ENCODE results near the gene PRL.

Gene PRL

DNA sequence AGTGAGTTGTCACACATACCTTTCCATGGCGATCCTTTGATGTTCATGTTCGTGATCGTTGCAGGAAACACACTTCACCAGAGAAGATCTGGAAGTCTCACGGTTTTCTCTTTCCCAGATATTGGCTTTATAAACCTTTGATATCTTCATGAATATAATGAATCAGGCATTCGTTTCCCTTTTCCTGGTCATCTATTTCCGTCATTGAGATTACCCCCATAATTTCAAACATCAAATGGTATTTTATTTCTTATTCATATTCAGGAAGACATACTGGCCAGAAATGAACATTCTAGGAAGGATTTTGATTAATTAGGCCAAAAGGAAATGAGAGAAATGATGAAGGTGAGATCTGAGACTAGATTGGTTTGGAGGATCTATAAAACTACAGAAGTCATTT lies at the start of gene PRL:
Gene PRL, minus strand, starts transcription at position 101 of the 400 bp plus-strand sequence. Its CDS starts 54 bp downstream, at position 47.
- no peak for DNase-seq

DNA sequence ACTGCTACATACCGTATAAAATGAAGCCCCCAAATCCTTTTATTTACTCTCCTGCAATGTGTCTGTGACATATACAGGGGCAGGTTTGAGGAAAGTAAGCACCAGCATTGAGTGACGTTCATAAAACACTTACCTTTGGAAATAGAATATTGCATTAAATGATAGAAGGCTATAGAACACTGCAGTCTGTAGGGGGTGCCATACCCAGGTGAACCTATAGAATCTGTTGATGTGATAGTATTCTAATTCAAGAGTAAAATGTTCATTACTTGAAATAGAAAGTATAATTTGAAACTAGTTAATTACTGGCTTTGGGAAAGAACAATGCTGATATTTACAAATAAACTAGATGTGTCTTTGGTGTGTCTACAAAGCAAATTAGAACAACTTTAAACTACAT lies 47.0 kb upstream of the PRL start:
- DNase-seq, result no peak

DNA sequence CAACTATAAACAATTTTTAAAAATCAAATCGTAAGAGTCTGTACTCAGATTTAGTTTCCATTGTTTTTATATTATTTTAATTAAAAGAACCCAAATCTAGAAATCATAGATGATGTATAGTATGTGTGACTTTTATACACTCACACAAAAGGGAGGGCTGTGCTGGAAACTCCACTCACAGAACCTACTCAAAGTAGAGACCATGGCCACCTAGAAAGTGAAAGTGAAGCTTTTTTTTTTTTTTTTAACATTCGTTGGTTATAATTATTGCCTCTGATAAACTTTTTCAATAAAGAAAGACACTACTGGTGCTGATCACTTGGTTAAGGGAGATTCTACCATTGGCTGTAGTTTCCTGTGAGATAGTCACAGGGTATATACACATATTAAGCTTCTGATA lies 37.9 kb upstream of the PRL start:
- no peak for DNase-seq

DNA sequence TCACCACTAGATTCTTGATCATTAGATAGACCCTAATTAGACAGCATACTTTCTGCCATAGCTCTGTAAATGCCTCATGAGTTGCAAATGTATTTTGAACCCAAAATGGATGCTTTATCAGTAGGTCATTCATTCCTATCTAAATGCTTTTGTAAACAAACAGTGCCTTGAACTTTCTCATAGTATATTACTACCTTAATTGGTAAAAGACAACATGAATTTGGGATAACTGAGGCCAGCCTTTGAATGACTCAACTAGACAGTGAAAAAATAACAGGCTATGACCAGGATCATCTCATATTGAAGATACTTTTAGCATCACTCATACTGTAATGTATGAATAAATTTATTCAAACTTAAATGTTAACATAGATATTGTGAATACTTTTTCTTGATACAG lies 37.0 kb upstream of the PRL start:
- DNase-seq, result no peak

DNA sequence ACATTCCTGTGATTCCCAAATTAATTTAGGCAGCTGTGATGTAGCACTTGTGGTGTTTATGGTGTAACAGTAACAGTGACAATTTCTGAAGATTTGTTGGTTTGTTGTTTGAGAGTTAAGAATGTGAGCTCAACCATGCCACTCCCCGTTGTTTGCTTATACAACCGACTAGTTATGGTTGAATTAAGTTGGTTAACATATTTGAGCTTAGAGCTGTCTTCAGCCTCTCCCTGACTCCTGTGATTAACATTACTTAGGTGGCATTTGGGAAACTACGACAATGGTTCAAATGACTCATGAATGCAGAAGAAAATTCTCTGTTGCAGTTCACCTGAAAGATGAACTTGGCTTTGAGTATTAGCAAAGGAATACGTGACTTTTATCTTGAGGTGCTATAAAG lies 35.9 kb upstream of the PRL start:
- no peak for DNase-seq

DNA sequence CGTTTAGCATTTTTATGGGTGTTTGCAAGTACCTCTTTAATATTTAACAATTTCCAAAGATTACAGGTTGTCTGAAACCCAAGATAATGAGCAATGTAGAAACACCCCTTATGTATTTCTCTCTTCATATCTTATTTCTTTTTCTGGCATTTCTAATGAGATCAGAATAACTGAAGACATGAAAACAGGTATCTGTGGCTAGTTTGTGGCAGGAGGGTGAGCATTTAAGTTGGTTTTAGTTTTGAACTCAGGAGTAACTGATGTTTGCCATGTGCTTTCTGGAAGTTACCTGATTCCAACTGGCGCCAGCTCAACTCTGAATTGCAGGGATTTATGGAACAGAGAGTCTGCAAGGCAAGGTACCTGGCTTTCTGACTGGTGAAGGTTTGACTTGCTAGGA lies 35.4 kb upstream of the PRL start:
- DNase-seq, result no peak

DNA sequence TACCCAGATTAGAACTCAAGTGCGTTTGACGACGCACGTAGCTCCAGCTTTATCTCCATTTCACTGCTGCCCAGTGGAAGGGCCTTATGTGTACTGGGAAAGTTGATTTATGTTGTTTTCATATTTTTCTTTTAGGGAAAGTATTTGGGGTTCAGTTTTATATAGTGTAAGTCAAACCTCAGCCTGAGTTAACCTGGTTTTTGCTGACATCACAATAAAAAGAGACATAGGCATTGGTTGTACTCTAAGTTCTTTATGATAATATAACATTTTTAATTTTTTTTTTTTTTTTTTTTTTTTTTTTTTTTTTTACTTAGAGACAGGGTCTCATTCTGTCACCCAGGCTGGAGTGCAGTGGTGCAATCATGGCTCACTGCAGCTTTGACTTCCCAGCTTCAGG lies 34.1 kb upstream of the PRL start:
- DNase-seq, result no peak

DNA sequence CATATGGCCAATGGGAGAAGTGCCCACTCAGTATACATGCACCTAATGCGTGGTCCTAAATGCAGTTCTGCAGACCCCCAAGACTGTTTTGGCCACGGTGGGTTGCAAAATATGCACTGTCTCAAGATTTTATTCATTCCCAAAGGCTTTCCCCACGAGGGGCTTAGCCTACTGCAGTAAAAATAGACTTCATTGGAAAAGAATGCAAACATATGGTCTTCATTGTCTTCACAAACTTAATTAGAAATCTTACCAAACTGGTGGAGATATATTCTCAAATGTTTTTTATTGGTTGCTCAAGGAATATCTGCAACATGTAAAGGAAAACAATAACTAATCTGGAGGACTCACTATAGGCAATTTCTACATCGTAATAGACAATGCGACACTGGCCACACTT lies 31.6 kb upstream of the PRL start:
- no peak for DNase-seq

DNA sequence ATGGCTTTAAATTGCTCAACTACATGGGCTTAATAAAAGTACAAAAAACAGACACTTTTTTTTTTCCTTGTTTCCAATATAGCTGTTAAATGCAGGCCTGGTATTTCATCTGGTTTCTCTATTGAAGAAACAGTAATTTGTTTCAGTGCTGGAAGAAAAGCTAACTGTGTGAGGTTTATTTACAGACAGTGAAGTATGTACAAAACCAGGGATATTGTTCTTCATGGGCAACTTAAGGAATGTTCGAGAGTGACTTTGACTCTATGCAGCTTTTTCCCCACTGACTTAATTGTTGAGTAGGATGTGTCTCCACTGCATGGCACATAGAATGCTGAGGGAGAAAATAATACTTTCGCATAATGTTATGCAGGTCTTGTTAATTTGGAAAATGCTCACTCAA lies 31.0 kb upstream of the PRL start:
- no peak for DNase-seq

DNA sequence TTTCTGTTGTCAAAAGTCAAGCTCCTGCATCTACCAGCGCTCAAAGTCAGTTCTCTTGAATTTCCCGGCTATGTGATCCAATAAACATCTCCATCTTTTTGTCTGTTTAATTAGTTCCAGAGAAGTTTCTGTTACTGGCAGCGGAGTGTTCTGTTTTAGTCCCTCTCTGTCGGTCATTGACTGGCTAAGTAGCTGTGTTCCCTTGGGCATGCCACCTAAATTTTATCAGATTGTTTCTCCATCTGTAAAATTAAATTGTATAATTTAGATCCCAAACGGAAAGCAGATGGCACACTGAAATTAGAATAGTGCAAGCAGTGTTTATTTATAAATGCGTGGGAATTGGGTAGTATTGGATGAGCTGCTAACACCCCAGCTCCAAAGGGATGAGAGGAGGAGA lies 29.7 kb upstream of the PRL start:
- no peak for DNase-seq

DNA sequence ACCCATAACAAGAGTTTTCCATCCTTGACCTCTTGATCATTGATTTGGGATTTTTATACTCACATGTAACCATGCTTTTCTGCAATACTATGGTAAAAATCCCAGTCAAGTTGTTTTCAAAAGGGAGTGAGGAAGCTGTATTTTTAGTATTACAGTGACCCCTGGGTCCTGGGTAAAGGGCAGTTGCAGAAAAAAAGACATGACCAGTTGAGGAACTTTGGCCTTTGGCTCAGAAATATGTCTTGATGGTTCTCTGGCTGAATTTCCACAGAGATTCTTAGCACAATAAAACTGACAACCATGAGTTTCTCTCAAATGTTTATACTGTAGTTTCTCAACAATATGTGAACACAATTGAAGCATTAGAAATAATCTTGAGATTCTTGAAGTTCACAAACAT lies 28.6 kb upstream of the PRL start:
- no peak for DNase-seq

DNA sequence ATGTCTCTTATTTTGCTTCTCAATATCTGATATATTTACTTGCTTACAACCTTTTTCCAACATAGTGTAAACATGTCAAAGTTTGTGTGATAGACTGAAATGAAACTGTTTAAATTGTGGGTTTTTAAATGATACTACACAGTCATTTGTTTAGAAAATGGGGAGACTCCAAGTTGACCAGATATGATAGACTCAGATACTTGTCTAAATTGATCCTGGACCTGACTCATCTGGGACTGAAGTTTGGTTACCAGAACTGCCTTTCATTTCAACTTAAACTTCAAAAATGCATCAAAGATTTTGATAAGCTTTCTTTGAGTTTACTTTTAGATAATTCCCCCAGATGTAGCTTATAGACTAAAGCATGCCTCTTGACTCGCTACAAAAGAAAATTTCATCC lies 27.0 kb upstream of the PRL start:
- DNase-seq, result no peak

DNA sequence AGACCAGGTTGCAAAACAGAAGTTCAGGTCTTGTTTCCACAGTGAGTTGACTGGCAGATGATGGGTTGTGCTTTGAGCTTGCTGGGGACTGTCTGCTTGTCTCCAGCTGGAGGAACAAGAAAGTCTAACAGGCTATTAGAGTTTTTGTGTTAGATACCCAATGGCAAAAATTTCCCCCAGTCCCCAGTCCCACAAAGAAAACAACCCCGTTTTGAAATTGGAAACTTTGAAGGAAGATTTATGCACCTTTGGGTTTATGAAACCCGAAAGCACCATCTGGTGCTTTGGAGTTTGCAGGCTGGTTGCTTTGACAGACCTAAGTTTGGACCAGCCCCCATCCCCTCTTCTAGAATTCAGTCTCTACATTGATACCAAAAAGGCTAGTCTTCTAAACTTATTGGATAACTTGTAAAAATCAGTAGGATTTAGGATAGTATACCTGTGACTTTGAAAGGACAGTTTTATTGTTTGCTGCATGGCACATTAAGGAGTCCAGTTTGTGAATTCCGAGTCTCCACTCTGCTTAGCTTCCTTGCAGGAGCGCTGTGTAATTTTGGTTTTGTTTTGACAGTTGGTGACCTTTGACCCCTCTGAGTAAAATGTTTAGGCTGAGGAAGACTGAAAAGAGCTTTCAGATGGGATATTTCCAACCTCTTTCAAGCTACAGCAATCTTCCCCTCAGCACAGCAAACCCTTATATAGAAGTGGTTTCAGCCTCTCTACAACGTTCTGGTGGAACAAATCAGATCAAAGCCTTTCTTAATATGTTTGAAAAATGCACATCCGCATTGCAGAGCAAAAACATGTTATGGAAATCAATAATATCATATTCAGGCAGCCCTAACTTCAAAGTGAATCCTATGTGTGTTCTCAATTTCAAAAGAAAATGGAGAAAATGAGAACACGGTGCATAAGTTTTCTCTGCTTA lies 25.5 kb upstream of the PRL start:
- peak; percentile 91 for DNase-seq

DNA sequence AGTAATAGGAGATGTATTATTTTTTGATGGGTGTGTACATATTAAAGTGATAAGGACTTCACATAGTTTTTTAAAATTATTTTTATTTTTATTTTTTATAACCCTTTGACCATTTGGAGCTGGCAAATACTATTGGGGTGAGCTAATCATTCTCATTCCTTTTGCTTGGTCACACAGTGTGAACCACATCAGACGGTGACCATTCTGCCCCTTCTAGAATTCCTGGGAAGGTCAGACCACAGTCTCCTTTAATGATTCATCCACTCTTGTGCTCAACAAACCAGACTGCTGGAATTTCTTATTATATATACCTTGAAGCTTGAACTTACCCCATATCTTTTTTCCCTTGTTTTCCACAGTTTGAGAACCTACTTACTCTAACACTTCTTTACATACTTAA lies 23.9 kb upstream of the PRL start:
- no peak for DNase-seq

DNA sequence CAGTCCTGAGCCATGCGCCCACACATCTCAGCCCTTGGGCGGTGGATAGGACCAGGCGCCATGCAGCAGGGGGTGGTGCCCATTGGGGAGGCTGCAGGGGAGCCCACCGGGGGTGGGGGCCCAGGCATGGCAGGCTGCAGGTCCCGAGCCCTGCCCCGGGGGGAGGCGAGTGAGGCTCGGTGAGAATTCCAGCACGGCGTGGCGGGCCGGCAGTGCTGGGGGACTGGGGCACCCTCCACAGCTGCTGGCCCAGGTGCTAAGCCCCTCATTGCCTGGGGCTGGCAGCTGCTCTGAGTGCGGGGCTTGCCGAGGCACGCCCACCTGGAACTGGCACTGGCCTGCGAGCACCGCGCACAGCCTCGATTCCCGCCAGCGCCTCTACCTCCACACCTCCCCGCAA lies 21.6 kb upstream of the PRL start:
- DNase-seq, result no peak

DNA sequence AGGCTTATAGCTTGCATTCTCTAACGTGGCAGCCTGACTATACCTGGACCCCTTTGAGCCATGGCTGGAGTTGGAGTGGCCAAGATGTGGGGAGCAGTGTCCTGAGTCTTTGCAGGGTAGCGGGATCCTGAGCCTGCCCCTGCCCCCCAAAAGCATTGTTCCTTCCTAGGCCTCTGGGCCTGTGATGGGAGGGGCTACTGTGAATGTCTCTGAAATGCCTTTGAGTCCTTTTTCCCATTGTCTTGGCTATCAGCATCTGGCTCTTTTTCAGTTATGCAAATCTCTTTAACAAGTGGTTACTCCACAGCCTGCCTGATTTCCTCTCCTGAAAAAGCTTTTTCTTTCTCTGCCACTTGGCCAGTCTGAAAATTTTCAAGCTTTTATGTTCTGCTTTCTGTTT lies 17.0 kb upstream of the PRL start:
- no peak for DNase-seq

DNA sequence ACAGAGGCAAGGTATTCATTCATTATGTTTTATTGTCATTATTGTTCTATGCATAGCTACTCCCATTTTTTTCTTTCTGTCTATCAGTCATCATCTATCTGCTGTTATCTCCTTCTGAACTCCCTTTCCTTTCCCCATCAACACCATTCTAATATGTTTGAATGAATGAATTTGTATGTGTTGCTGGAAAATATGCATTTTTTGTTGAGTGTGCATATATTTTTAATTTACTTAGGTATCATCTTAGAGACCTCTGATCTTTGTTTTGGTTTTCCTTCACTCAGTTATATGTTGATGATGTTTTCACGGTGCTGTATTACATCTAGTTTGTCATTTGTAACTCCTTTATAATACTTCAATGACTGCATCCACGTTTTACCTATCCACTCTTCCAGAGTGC lies 12.1 kb upstream of the PRL start:
- no peak for DNase-seq

DNA sequence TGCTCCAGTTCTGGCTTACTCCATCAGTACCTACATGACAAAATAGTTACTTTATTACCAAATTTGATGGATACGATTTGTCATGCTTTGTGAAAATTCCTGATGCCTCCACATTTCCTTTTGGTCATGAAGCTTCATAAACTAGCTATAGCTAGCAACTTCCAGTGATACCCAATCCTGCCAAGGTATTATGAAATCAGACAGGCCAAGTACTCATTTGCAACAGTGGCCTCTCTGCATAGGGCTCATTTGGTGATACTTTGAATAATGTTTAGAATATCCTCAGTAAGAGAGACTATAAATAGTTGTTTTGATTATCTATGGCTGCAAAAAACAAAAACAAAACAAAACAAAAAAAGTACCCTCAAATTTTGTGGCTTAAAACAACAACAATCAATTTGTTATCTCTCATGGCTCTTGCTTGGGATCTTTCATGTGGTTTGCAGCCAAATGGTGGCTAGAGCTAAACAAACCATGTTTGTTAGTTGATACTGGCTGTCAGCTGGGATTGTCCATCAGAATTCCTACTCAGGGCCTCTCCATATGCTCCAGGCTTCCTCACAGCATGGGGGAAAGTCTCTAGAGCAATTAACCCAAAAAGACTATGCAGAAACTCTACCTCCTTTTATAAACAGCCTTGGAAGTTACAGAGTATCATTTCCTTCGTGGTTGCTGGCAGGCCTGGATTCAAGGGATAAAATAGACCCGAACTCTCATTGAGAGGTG lies 10.1 kb upstream of the PRL start:
- DNase-seq, result peak; percentile 94

DNA sequence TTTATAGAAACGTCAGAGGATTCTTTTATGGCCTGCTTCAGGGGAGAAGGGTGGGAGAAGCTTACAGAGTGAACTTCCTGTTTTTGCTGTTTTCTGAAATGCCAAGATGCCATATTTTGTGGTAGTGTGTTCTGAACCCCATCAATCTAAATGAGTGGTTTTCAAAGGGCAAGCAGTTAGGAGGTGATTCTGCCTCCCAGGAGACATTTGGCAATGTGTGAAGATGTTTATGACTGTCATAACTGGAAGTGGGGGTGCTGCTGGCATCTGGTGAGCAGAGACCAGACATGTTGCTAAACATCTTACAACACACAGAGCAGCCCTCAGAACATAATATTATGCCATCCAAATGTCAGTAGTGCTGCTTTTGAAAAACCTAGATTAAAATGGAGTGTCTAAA lies 6.0 kb upstream of the PRL start:
- DNase-seq, result no peak

DNA sequence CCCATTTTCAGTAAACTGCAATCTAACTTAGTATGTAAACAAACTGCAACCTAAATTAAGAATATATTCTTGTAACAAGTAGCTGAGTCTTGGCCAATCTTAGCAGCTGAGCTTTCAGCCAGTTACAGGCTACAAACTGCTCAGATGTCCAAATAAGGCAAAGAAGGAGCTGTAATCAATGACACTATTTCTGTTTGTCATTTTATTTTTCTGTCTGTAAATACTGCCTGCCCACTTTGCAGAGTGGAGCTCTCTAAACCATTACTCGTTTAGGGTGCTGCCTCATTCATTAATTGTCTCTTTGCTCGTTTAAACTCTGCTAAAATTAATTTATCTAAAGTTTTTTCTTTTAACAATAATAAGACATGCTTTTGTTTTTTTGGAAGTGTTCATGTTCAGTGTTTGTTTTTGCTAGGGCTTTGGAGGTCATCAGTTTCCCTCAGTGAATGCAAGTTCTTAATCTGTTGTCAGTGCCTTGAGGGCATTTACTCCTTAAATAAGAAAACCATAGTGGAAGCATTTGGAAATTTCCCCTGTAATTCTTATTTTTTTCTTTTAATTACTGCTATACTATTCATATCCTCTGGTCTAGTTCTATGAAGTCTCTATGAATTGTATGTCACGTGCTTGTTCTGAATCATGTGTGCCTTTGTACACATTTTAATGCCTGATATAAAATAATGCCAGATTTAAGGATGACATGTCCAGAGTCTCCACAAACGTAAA lies 3.6 kb upstream of the PRL start:
- DNase-seq, result no peak

DNA sequence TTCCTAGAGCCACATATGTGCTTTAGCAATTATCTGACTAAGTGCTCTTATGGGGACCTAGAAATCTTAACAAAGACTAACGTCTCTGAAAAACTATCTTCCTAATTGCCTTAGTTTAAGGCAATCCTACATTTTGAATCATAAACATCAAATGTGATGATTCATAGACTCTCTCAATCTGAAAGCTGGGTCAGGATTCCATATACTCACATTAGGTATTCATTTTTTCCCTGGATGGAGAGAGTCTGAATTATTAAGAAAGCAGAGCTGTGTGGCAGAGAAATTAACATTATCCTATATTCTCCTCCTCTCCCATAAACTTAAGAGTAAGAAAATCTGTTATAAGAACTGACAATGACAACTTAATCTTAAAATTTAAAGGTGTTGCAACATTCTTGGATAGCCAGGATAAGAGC lies 1.6 kb upstream of the PRL start:
- no peak for DNase-seq

DNA sequence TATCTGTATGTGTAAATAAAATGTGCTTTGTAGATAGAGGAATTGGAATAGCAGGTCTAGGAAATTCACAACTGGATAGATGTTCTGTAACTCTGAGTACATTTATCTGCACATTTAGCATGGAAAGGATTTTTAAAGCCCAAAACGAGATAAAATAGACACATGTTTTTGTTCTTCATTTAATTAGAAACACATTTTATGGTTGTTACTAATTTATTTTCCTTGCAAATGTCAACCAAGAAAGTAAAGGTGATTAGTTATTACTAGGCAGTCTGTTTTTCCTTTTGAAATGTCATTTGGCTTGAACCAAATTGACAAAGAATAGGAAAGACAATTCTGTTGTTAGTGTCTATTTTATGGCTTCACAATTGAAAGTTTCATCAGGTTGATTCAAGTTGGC lies 769 bp downstream of the PRL start:
- DNase-seq, result no peak

DNA sequence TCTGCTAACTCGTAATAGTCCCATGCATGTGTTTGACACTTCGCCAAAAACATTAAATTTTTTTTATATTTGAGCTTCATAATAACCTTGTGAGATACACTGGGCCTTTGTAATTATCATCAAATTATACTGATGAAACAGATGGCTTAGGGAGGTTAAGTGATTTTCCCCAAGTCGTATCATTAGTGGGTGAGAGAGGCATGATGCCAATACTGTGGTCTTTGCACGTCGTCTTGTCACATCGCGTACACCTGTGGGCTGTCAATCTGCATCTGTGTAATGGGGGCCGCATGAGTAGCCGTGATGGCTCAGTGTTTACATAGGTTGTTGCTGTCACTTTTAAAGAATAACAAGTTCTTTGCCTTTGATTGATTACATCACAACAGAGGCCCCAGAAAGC lies 1.7 kb downstream of the PRL start:
- DNase-seq, result no peak

DNA sequence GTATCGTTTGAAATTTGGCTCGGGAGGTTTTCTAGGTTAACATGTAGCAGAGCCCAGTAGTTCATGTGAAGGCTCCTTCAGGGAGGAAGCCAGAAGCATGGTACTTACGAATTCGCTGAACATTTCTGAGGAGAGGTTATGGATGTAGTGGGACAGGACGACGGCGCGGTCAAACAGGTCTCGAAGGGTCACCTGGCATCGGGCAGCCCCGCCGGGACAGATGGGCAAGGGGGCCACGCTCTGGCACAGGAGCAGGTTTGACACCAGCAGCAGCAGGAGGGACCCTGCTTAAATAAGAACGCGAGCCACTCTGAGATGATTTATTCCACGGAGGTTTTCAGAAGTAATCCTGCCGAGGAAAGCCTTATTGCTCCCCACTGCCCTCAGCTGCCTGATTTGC lies 2.5 kb downstream of the PRL start:
- DNase-seq, result no peak
